ENCODE results near the gene SFN.

DNA sequence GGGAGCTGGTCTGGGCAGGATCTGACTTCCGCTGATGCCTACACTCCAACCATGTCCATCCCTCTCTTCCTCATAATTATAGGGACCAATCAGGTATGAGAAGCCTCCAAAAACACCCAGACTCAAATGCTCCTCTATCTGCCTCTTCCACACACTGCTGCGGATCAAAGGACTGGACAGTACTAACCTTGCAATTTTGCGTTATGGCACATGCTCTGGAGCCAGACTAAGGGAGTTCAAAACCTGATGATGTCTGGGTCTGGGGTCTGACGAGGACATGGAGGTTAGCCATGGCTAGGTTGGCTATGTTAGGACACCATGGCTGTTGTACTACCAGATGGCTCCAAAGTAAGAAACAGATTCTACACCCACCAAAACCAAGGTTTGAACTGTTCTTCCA is 16.8 kb downstream of the SFN start:
- TF ChIP-seq, protein P1, sequence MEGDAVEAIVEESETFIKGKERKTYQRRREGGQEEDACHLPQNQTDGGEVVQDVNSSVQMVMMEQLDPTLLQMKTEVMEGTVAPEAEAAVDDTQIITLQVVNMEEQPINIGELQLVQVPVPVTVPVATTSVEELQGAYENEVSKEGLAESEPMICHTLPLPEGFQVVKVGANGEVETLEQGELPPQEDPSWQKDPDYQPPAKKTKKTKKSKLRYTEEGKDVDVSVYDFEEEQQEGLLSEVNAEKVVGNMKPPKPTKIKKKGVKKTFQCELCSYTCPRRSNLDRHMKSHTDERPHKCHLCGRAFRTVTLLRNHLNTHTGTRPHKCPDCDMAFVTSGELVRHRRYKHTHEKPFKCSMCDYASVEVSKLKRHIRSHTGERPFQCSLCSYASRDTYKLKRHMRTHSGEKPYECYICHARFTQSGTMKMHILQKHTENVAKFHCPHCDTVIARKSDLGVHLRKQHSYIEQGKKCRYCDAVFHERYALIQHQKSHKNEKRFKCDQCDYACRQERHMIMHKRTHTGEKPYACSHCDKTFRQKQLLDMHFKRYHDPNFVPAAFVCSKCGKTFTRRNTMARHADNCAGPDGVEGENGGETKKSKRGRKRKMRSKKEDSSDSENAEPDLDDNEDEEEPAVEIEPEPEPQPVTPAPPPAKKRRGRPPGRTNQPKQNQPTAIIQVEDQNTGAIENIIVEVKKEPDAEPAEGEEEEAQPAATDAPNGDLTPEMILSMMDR (IDR thresholded peaks at IDR 0.05) = no peak
- TF ChIP-seq RAD21 (conservative IDR thresholded peaks at IDR 0.05 in 1 of 2, IDR thresholded peaks at IDR 0.05 in 1 of 2) = no peak
- no peak for TF ChIP-seq TP53 (CRISPR knock-in tag; IDR thresholded peaks at IDR 0.05)
- no peak for TF ChIP-seq POLR2A (IDR thresholded peaks at IDR 0.05; ENCODE audit: low read length)
- TF ChIP-seq REST (IDR thresholded peaks at IDR 0.05) = no peak
